Measurements from ENCODE around the gene SLC12A1.

The SLC12A1 gene

DNA sequence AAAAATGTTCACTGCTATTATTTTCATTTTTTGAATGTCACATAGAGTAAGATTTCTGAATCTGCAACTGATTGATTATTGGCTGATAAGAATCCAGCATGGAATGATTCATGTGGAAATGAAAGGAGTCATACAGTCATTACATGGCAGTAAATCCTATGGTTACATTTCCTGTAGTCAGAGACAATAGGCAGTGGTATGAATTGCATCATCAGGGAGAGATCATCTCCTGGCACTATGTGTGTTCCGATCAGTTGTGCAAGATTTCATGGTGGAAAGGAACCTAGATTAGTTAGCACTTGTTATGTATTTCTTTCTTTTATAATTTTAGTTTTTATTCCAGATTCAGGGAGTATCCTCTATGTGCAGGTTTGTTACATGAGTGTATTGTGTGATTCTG lies 38.8 kb downstream of the SLC12A1 start:
- DNase-seq, result no peak

DNA sequence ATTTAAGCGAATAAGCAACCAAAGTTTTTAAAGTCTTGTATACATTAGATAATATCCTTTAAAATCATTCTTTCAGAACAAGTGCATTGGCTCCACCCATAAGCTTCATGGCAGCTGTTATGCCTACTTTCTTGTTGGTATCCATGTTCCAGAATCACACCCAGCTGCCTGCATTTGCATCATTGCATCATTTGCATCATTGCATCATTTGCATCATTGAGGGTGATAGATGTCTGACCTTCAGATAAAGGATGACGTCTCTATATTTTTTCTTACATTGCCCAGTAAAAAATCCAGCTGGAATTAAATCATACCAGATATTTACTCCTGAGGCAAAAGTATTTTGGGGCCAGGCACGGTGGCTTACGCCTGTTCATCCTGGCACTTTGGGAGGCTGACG lies 42.3 kb downstream of the SLC12A1 start:
- DNase-seq, result no peak

DNA sequence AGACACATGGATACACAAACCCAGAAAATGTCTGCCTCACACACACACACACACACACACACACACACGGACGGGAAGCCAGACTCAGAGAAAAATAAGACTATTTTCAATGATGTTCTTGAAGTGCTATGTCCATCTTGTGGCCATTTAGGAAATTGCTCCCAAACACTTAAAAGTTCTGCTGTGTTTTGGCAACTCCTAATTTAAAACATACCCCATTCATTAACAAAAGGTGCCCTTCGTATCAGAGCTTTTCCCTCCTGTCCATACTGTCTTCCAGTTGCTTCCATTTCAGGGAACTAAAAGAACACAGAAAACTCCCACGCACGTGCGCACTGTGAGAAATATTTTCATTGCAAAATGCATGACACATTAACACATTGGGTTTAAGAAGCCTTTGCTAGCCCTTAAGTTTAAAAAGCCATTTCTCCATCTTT lies 44.6 kb downstream of the SLC12A1 start:
- DNase-seq, result peak; percentile 57

DNA sequence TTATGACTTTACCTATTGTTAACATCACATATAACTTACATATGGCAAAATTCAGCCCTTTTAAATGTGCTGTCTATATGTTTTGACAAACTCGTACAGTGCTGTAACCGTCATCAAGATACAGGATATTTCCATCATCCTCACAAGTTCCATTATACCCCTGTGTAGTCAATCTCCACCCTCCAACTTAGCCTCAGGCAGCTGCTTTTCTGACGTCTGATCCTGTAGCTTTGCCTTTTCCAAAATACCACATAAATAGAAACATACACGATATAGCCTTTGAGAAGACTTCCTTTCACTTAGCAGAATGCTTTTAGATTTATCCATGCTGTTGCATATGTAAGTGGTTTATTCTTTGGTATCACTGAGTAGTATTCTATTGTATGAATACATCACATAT lies 47.1 kb downstream of the SLC12A1 start:
- no peak for DNase-seq

DNA sequence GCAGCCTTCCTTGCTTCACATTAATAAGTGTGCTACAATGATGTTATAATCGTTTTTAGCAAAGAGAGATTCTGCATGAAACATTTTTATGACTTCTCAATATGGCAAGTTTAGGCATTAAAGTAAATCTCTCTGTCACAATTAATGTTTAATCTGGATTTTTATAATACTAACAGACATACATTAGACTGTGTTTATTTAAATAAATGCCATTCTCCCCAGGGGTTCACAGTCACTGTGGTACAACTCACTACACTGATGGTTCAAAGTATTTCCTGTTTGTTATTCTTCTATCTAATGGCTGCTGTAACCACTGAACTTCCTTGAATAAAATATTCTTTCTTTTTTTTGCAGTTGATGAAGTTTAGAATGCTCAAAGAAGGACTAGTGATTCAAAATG lies 59.0 kb downstream of the SLC12A1 start:
- DNase-seq, result no peak

DNA sequence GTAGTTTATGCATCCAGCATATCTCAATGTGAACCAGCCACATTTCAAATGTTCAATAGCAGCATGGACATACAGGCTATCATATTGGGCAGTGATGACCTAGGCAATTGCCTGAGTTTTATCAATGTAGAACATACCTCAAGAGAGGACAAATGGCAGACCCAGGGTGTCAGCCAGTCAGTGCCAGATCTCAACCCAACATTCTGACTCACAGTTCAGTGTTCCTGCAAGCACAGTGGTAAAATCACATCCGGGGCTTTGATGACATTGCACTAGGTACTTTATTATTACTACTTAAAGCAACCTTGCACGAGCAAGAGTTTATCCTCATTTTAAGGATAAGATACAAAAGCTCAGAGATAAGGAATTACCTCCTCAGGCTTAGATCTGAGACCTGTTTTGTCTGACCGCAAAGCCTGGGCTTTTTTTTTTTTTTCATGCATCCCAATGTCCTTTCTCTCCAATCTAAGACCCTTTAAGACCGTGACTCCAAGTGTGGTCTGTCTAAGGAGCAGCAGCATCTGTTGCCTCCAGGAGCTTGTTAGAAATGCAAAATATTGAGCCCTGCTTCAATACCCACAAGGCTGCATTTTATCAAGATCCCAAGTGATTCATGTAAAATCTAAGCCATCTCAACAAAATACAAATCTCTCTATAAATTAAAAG lies 60.1 kb downstream of the SLC12A1 start:
- DNase-seq, result no peak

DNA sequence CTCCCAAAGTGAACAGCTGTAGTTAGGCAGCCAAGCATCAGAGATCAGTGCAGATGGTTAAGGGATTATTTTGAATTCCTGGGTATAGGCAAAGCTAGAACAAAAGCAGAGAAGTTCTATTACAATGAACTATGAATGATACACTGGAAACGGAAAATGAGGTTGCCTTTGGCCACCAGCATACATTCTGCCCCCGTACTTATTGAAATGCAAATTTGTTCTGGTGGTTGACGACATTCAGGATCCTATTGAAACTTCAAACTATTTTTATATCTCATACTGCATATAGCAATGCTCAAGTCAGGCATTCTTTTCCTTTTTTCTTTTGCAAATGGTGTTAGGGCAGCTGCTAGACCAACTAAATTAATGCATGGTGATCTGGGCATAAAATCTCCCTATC lies 61.7 kb downstream of the SLC12A1 start:
- no peak for DNase-seq

DNA sequence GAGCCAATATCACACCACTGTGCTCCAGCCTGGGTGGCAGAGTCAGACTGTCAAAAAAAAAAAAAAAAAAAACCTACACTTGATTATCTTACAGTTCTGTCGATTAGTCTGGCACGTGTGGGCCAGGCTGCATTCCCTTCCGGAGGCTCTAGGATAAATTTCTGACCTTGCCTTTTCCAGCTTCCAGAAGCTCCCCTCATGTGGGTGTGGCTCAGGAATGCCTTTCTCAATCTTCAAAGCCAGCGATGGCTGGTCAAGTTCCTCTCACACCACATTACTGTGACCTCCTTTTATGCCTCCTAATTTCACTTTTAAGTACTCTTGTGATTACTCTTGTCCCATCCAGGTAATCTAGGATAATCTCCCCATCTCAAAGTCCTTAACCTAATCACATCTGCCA lies 66.9 kb downstream of the SLC12A1 start:
- DNase-seq, result no peak

DNA sequence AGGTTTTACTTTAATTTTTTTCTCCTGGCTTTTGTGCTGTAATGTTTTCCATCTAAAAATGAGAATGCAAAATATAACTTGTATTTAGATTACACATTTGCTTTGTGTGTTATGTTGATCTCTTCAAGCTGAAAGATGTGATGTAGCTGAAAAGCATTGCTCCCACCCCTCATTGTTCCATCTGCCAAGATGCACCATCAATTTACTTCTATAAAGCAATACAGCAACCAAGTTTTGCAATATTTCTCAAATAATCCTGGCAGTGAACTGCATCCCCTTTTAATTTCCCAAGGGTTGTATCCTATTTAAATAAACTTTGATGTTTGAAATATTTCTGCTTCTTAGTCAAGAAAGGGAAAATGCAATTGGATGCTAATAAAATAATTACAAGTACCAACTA lies 72.6 kb downstream of the SLC12A1 start:
- DNase-seq, result no peak

DNA sequence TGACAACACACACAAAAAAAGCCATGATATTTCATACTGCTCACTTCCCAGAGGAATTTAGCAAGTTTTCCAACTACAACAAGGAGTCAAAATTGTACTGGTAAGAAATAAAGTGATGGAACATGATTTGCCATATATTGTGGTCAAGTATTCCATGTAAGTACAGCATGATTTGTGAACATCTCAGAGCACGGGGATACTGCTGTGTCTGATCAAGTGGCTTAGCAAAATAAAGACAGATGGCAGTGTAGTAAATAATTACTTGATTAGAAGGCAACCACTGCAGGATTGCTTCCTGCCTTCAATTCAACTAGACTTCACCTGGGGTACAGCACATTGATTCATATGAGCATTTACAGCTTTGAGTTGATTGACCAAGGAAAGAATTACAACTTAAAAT lies 73.5 kb downstream of the SLC12A1 start:
- DNase-seq, result no peak

DNA sequence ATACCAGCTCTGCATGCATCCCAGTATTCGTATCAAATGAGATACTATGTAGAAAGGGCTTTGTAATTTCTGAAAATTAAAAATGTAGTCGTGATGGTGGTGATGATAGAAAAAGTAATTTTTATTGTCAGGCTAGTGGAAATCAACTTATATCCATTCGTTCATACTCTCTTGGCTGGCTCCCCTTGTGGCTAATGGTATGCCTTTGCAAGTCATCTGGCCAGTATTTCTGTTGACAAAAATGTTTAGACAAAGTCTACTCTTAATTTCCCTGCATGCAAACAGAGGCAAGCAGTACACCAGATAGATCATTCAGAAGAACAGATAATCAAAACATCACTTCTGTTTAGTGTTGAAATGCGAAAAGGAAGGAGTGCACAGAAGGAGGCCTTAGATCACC lies 75.6 kb downstream of the SLC12A1 start:
- no peak for DNase-seq

DNA sequence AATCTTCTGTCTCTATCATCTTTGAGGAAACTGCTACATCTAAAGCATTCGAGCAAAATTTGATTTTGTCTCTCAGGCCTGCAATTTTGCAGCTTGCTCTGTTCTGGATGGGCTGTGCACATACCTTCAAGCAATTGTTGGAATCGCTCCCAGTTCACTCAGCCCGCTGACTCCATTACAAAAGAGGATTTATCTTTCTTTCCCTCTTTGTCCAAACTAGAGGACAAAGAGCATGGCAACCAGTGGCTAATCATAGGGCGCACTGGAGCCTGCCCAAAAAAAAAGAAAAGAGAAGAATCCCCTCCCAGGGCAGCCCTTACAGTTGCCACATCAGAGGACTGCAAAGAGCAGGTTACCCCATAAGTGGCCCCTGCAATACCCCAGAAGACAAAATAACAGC lies 76.1 kb downstream of the SLC12A1 start:
- no peak for DNase-seq

DNA sequence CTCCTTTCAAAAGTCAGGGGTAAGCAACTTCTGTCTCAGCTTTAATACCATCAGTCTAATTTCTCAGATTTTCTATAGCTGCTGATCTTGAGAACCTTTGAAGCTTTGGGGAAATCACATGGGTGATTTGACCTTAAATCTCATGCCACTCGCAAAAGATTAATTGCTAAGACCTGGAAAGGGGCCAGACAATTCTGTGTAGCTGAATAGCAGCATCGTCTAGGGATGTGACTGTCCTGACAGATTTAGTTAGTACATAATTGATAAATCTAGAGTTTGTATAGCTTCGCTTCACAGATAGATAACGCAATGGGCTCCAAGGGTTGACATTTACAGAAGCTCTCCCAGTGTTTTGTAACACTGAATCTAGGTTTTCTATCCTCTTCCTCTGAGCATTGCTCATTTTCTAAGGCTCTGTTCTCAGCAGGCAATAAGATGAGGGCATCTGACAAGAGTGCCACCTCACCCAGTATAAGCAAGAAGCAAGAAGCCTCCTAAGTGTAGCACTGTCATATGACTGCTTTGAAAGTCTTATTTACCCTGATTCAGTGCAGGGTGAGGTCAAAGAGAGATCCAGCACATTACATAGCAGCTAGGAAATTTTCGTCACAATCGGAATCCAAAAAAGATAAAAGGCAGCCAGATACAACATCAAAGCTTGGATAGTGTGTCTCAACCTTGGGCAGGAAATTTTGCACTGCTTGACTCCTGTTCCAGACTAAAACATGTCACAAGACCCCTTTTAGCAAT lies 77.5 kb downstream of the SLC12A1 start:
- DNase-seq, result no peak

DNA sequence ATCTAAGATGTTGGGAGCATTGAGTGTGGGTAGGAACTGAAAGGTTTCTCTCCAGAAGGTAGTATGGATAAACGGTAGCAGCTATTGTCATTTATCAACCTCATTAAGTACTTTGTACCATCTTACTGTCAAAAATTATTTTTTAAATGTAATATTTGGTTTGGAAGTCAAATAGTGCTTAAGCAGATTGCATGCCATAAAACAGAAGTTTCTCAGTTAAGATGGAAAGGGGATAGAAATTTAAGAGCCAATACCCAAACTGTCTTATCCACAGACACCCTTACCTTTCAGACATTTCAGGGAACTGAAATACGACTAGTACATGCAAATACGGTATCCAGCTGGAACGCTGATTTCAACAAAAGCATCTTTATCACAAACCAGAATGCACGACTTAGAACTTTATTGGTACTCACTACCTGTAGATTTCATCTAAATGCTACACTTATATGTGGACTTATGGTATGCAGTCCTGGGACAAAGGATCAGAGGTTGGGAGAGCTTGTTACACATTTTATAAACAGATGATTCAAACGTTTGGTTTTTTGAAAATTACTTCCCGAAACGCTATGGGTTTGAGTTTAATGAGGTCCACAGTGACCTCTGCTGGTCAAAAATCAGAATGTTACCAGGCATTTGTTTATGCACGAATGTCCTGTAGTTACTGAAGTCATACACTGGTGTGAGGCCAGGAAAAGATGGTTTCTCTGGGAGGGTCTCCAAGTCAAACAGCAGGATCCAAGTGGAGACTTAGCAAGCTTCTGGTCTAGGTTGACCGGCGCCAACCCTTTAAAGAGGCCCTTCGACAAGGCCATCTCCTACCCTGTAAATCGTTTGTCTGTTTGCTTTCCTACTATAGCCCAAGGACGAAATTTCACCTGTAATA lies 79.5 kb downstream of the SLC12A1 start:
- peak; percentile 47 for DNase-seq

DNA sequence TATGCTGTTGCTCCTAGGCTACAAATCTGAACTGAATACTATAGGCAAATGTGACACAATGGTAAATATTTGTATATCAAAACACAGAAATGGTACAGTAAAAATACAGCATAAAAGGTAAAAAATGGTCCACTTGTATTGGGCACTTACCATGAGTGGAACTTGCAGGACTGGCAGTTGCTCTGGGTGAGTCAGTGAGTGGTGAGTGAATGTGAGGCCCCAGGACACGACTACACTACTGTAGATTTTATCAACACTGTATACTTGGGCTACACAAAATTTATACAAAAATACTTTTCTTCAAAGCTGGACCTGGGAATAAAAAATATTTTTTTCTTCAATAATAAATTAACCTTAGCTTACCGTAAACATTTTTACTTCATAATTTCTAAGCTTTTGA lies 83.5 kb downstream of the SLC12A1 start:
- no peak for DNase-seq

DNA sequence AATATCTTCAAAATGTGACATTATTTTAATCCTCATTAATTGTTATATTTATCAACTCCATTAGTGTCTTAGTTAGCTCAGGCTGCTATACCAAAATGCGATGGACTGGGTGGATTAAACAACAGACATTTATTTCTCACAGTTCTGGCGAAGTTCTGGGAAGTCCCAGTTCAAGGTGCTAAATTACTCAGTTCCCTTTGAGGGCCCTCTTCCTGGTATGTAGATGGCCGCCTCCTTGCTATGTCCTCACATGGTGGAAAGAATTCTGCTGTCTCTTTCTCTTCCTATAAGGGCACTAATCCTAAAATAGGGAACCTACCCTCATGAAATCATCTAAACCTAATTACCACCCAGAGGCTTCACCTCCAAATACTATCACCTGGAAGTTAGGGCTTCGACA lies 86.4 kb downstream of the SLC12A1 start:
- DNase-seq, result no peak

DNA sequence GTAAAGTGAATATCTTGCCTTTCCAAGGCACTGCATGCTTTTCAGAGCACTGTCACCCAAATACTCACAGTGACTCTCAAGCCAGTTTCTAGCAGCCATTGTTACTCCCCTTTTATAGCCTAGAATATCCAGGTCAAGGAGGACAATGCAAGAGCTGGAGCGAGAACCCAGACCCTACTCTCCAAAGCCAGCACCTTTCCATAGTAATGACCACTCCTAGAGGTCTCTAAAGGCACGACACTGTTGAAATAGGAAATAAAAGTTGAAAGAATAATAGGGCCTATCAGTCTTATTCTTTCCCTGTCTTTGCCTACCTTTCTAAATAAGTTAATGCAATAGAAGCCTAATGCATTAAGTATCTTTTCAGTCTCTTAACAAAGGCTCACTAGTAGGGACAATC lies 91.6 kb downstream of the SLC12A1 start:
- DNase-seq, result no peak

DNA sequence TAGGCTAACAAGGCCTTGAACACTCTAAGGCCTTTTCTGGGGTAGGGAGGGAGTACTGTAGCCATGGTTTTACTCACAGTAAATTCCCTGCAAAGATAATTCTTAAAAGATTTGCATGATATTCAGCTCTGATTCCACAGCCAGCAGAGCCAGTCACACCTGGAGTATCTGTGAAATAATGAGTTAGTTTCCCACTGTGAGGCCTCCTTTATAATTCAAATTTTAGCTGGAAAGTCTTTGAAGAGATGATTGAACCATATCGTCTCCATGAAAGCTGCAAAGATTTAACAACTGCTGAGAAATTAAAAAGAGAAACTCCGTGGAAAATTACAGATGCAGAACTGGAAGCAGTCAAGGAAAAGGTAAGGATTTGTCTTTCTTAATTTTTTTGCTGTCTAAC lies 92.8 kb downstream of the SLC12A1 start:
- no peak for DNase-seq

DNA sequence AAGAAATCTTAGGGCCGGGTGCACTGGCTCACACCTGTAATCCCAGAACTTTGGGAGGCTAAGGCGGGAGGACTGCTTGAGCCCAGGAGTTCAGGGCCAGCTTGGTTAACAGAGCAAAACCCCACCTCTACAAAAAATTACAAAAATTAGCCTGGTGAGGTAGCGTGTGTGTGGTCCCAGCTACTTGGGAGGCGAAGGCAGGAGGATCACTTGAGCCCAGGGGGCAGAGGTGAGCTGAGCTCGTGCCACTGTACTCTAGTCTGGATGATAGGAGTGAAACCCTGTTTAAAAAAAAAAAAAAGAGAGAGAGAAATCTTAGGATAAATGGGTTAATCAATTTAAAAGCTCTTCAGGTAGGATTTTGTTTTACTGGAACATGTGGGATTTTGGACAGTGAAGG lies 93.9 kb downstream of the SLC12A1 start:
- no peak for DNase-seq

DNA sequence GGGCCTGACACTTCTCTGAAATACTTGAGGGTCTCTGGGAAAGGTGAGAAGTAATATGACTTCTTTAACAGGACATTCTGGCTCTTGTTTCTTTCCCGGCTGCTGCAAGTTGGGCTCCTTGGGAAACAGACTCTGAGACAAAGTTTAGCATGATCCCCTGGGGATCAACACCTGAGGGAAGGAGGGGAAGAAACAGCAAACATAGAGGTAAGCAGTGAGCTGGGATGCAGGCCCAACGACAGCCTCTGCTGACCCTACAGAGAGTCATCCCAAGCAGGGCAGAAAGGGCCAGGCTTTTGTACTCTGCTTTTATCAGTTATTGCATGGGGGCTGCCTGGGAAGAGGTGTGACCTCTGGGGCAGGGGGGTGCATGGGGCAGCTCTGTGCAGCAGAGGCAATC lies 98.3 kb downstream of the SLC12A1 start:
- no peak for DNase-seq

DNA sequence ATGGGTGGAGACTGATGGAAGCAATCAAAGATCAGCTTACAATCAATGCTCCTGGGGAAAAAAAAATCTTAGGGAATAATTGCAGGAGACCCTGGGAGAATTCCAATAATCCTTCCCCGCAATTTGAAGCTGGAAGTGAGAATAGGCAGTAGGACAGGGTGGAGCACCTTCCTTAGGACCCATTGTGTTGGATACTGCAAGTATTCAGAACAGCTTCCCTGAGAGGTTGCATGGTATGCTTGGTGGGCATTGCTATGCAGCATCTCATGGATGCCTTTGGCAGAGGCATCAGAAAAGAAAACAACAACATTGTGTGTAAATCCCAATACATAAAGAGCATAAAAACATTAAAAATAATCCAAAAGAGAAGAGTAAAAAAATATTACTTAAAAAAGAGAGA lies 100.5 kb downstream of the SLC12A1 start:
- DNase-seq, result no peak

DNA sequence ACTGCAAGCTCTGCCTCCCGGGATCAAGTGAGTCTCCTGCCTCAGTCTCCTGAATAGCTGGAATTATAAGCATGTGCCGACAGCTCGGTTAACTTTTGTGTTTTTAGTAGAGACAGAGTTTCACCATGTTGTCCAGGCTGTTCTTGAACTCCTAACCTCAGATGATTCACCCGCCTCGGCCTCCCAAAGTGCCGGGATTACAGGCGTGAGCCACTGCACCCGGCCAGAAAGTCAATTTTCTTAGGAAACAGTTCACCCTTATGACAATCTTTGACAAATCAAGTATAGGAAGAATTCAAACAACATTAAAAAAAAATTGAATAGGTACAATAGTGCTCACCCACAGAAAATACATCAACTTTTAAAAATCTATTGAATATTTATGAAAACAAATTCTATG lies 101.5 kb downstream of the SLC12A1 start:
- no peak for DNase-seq

DNA sequence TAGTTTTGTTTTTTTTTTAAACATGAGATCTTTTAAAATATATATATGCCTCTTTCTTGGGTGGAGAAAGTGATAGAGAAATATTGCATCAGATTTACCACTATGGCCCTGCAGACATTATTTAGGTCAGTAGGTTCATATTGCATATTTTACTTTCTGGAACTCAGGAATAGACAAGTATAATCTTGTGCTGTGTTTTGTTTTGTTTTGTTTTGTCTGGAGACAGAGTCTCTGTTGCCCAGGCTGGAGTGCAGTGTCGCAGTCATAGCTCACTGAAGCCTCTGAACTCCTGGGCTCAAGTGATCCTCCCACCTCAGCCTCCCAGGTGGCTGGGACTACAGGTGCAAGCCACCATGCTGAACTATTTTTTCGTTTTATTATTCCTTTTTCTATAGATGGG lies 103.6 kb downstream of the SLC12A1 start:
- no peak for DNase-seq

DNA sequence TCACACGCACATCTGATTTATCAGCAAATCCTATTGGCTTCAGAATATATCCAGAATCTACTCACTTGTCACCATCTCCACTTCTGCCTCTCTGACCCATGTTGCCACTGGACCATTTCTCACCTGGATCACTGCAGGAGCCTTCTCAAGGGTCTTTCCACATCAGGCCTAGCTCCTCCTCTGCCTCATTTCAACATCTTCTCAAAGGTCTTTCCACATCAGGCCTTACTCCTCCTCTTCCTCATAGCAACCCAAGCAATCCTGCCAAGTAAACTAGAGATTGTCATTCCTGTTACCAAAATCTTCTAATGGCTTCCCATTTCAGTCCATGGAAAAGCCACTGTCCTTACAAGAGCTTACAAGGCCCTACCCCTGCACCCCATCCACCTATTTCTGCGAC lies 107.1 kb downstream of the SLC12A1 start:
- no peak for DNase-seq
